Esophagus muscularis mucosa (tissue), 4 donors: ENCODE results near the gene TMEM95. TPM values are rescaled to one million over a fixed set of nuclear protein-coding genes. Genes with fewer than 3 reads are reported as not detected.
A peak's percentile ranks its signal among the peaks of the same experiment; 100 is the strongest.

Experiments used
- DNase-seq: peaks from one replicate; pipeline ENCODE4 v3.0.0-alpha.2; 2017; ENCODE audit errors: extremely low spot score
- H3K27ac ChIP-seq, 4 donors: fragments of 200-600 bp; sonication (generic); replicated peaks in 1 of 4; 1 replicate in 3 of 4; 2 replicates in 1 of 4; pipeline ENCODE4 v1.5.1; 2016 to 2019; ENCODE audit warnings: mild to moderate bottlenecking in 1 of 4
- H3K27me3 ChIP-seq, 4 donors: fragments of 200-600 bp; sonication (generic); one replicate each; pipeline versions ENCODE4 v1.5.1 to v1.6.0; 2016 to 2019
- H3K36me3 ChIP-seq, 4 donors: fragments of 200-600 bp; sonication (generic); one replicate each; pipeline ENCODE4 v1.5.1; 2016 to 2019
- H3K4me1 ChIP-seq, 4 donors: fragments of 200-600 bp; sonication (generic); one replicate each; pipeline ENCODE4 v1.5.1; 2016 to 2019
- H3K4me3 ChIP-seq, 4 donors: fragments of 200-600 bp; sonication (generic); 1 replicate in 2 of 4; 2 replicates in 2 of 4; pipeline ENCODE4 v1.5.1; 2016 to 2019; ENCODE audit warnings: mild to moderate bottlenecking in 4 of 4, moderate library complexity in 1 of 4
- H3K9me3 ChIP-seq, 4 donors: fragments of 200-600 bp; sonication (generic); 1 replicate in 3 of 4; 2 replicates in 1 of 4; pipeline ENCODE4 v1.5.1; 2016 to 2019
- EP300 ChIP-seq: sonication (generic); formaldehyde crosslinking; IDR thresholded peaks from one replicate; pipeline ENCODE4 v1.6.1; 2017; ENCODE audit warnings: antibody characterized with exemption
- POLR2A ChIP-seq: fragments of 450-650 bp; IDR thresholded peaks from one replicate; pipeline ENCODE4 v1.6.1; 2017; ENCODE audit warnings: antibody characterized with exemption, moderate library complexity, mild to moderate bottlenecking, low read depth
- POLR2AphosphoS5 ChIP-seq, 2 donors: sonication (generic); formaldehyde crosslinking; IDR thresholded peaks; one replicate each; pipeline ENCODE4 v1.6.1; 2017; ENCODE audit warnings: antibody characterized with exemption in 2 of 2
- WGBS: methylation state at CpG from one replicate; pipeline ENCODE4 v1.1.5; 2018; 5-methylcytosine and 5-hydroxymethylcytosine counted together
- intact Hi-C: fragments of 100-400 bp; cut with DNase I; formaldehyde crosslinking; loops from one replicate; pipeline ENCODE4 v1.15.1; 2023
- total RNA-seq, 4 donors: library from RNA; depleted of rRNA; stranded (reverse); fragments of >200 nt; gene quantifications; one replicate each; pipeline versions ENCODE4 v1.1.0 to v1.2.1, GENCODE V29; 2016
- TF ChIP-seq, protein P1 (sequence below), 3 experiments: fragments of 200-600 bp in 2 of 3; fragments of 450-650 bp in 1 of 3; sonication (generic) in 2 of 3; IDR thresholded peaks; one replicate each; pipeline ENCODE4 v1.5.1; 2017 to 2019; ENCODE audit warnings: antibody characterized with exemption in 3 of 3, mild to moderate bottlenecking in 2 of 3, moderate library complexity in 1 of 3

TMEM95 gene
- total RNA-seq, 4 donors from 2014 or later = 0.42 TPM; not detected in 3

GRCh38 chr17:7391307-7391706 is 36.4 kb downstream of the TMEM95 start:
- 60% methylated on average over 1 of the region's 2 CpGs for WGBS
- no peak overlapping the region for H3K27ac ChIP-seq
- peaks cover 16 to 65% (median 50%) of the 10 kb centered on the region in 4 donors for H3K36me3 ChIP-seq
- no peaks in the 10 kb centered on the region for H3K9me3 ChIP-seq
- intact Hi-C loops = no loop called here
- H3K4me3 ChIP-seq = no peak overlapping the region
- no peak for DNase-seq
- TF ChIP-seq EP300 = no peak
- TF ChIP-seq POLR2A = no peak
- TF ChIP-seq POLR2AphosphoS5 (IDR thresholded peaks at IDR 0.05) = no peak
- TF ChIP-seq, protein P1, sequence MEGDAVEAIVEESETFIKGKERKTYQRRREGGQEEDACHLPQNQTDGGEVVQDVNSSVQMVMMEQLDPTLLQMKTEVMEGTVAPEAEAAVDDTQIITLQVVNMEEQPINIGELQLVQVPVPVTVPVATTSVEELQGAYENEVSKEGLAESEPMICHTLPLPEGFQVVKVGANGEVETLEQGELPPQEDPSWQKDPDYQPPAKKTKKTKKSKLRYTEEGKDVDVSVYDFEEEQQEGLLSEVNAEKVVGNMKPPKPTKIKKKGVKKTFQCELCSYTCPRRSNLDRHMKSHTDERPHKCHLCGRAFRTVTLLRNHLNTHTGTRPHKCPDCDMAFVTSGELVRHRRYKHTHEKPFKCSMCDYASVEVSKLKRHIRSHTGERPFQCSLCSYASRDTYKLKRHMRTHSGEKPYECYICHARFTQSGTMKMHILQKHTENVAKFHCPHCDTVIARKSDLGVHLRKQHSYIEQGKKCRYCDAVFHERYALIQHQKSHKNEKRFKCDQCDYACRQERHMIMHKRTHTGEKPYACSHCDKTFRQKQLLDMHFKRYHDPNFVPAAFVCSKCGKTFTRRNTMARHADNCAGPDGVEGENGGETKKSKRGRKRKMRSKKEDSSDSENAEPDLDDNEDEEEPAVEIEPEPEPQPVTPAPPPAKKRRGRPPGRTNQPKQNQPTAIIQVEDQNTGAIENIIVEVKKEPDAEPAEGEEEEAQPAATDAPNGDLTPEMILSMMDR (IDR thresholded peaks at IDR 0.05) = no peak
- no peaks in the 10 kb centered on the region for H3K27me3 ChIP-seq
- H3K4me1 ChIP-seq = peaks cover 14 to 36% (median 26%) of the 10 kb centered on the region in 4 donors

- no peak for DNase-seq
- 77% methylated on average over 34 of the region's 42 CpGs for WGBS
- intact Hi-C loops = no loop called here
Measured at GRCh38 chr17:7392696-7393612, 38.0 kb downstream of the TMEM95 start.

DNA sequence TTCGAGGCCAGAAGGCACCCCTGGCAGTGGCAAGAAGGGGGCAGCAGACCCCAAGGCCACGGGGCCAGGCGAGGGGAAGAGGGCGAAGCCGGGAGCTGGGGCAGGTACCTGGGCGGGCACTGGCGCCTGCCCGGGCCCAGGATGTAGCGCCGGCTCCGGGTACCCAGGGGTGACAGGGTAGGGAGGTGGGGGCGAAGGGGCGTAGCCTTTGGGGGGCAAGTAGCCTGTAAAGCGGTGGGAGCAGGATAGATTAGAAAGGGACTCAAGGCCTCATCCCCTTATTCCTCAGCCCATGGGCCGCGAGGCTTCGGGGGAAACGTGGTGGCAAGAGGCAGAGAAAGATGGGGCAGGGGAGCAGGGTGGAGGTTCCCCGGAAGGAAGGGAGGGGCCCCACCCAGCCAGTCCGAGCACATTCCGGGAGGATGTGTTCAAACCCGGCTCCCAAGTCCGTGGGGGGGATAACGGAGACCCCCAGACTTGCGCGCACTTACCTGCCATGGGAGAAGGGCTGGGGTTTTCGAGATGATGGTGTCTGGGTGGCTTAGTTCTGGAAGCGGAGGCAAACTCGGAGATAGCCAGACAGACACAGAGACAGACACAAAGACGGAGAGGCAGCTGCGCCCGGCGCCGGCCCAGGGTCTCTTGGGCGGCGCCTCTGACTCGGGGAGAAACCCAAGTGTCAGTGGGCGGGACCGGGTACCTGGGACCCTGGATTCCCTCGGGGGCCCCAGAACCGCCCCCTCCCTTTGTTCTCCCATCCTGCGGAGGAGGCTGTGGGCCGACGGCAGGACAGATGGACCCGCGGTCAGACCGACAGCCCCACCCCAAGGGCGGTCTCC is 38.9 kb downstream of the TMEM95 start:
- peak overlapping the region; percentile 75 to 90 (median 82) for H3K4me3 ChIP-seq
- no peak for DNase-seq
- peaks cover 14 to 36% (median 26%) of the 10 kb centered on the region in 4 donors for H3K4me1 ChIP-seq
- no peaks in the 10 kb centered on the region for H3K9me3 ChIP-seq
- intact Hi-C loops = no loop called here
- peak overlapping the region; percentile 89 to 98 (median 94) for H3K27ac ChIP-seq
- TF ChIP-seq, protein P1 (IDR thresholded peaks at IDR 0.05) = no peak
- TF ChIP-seq POLR2A = no peak
- no peak for TF ChIP-seq POLR2AphosphoS5 (IDR thresholded peaks at IDR 0.05)
- TF ChIP-seq EP300 = no peak
- H3K36me3 ChIP-seq = peaks cover 12 to 41% (median 31%) of the 10 kb centered on the region in 4 donors
- 9% methylated on average over 28 of the region's 48 CpGs for WGBS
- H3K27me3 ChIP-seq = no peaks in the 10 kb centered on the region

More at GRCh38 chr17:7392696-7393612, 38.0 kb downstream of the TMEM95 start:
- Histone ChIP-seq H3K4me1 (peaks cover 14 to 36% (median 26%) of the 10 kb centered on the region in 4 donors), H3K9me3 (no peaks in the 10 kb centered on the region), H3K27ac (peak overlapping the region; percentile 89 to 98 (median 94)), H3K36me3 (peaks cover 16 to 50% (median 40%) of the 10 kb centered on the region in 4 donors), H3K27me3 (no peaks in the 10 kb centered on the region), H3K4me3 (peak overlapping the region; percentile 75 to 90 (median 82))
- TF ChIP-seq EP300 (no peak), POLR2AphosphoS5 (IDR thresholded peaks at IDR 0.05) (no peak), POLR2A (no peak)
- TF ChIP-seq, protein P1 (IDR thresholded peaks at IDR 0.05) = no peak

DNA sequence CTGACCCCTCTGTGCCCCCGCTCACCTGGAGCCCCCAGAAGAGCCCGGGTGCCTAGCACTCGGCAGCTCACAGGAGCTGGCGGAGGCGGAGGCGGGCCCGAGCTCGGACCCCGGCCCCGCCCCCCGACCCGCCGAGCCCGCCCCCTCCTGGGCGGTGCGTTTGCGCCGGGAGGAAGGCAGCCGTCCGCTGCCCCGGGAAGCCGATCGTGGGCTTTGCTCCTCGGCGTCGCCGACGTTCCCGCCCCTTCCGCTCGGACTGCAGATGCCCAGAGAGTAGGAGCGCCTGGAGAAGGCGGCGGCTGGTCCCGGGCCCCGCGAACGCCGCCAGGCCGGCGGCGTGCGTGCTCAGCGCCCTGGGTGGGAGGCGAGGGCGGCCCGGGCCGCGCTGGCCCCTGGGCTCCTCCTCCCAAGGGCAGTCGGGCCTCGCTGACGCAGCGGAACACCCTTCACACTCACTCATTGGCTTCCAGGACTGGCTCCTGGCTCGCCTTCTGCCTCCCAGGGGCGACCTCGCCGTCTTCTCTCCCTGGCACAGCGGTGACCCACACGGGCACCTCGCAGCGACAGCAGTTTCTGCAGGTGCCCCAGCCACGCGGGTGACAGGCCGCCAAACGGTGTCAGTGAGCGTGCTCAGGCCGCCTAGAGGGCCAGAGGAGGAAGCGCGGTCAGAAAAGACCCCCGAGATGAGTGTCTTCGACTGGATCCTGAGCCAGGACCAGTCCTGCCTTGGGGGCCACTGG is 39.7 kb downstream of the TMEM95 start, which contains the start of gene PLSCR3:
Gene PLSCR3, minus strand, starts transcription at position 74 of the 740 bp plus-strand sequence. CDS start 415 bp downstream, outside the sequence.
- 2% methylated on average over 14 of the region's 71 CpGs for WGBS
- intact Hi-C loops = no loop called here

More for the DNA sequence above, 39.7 kb downstream of the TMEM95 start, which contains the start of gene PLSCR3:
- Histone ChIP-seq H3K27ac (peak within 1 kb of the TSS; percentile 89 to 98 (median 94)), H3K9me3 (no peaks in the 10 kb centered on the region), H3K27me3 (no peaks in the 10 kb centered on the region), H3K36me3 (peaks cover 6 to 33% (median 23%) of the 10 kb centered on the region in 4 donors), H3K4me3 (peak within 1 kb of the TSS; percentile 75 to 90 (median 82)), H3K4me1 (peaks cover 14 to 36% (median 26%) of the 10 kb centered on the region in 4 donors)
- peak; percentile 96 for DNase-seq
- TF ChIP-seq POLR2A (peak; percentile 75), EP300 (no peak), POLR2AphosphoS5 (IDR thresholded peaks at IDR 0.05) (peak; percentile 86 to 93)
- TF ChIP-seq, protein P1 (IDR thresholded peaks at IDR 0.05) = peak; percentile 14 to 51 (median 14)
